K562 (cell line): ENCODE results near the gene RPTOR. TPM values are rescaled to one million over a fixed set of nuclear protein-coding genes. Genes with fewer than 3 reads are reported as not detected.

Source experiments
- MAFK ChIP-seq: IDR thresholded peaks from 2 replicates; pipeline ENCODE4 v1.6.1; 2011; ENCODE audit warnings: low read length, improper control_type of control experiment
- MCM2 ChIP-seq: fragments of 450-650 bp; IDR thresholded peaks from 2 replicates; pipeline ENCODE4 v1.6.1; 2017; ENCODE audit warnings: low read depth, mild to moderate bottlenecking
- PHF20 ChIP-seq: fragments of 450-650 bp; IDR thresholded peaks from 2 replicates; pipeline ENCODE4 v1.6.1; 2018; ENCODE audit not compliant: partially characterized antibody
- RBFOX2 ChIP-seq: fragments of 200-400 bp; formaldehyde crosslinking; IDR thresholded peaks from 2 replicates; pipeline ENCODE4 v1.6.1; 2017; ENCODE audit warnings: low read depth, mild to moderate bottlenecking, low read length, moderate library complexity
- SMARCC2 ChIP-seq: fragments of 450-650 bp; IDR thresholded peaks from 2 replicates; pipeline ENCODE4 v1.6.1; 2017; ENCODE audit warnings: antibody characterized with exemption, moderate library complexity, mild to moderate bottlenecking, low read depth
- SUPT5H ChIP-seq: fragments of 450-650 bp; IDR thresholded peaks from 2 replicates; pipeline ENCODE4 v1.6.1; 2016
- TEAD4 ChIP-seq, 2 experiments: sonication (generic) in 1 of 2; formaldehyde crosslinking in 1 of 2; IDR thresholded peaks; 2 replicates each; pipeline versions ENCODE4 v1.6.1 to v1.8.0; 2012 to 2022; ENCODE audit warnings: borderline replicate concordance in 1 of 2, inconsistent platforms in 1 of 2, low read length in 1 of 2, mild to moderate bottlenecking in 1 of 2, missing genetic modification reagents in 1 of 2
- THRAP3 ChIP-seq: fragments of 450-650 bp; IDR thresholded peaks from 2 replicates; pipeline ENCODE4 v1.6.1; 2016; ENCODE audit warnings: mild to moderate bottlenecking, inconsistent platforms, borderline replicate concordance
- YBX1 ChIP-seq: fragments of 450-650 bp; IDR thresholded peaks from 2 replicates; pipeline ENCODE4 v1.7.1; 2016; ENCODE audit warnings: mild to moderate bottlenecking
- ZBTB2 ChIP-seq: fragments of 450-650 bp; IDR thresholded peaks from 2 replicates; pipeline ENCODE4 v1.6.1; 2016; ENCODE audit warnings: antibody characterized with exemption
- ZFX ChIP-seq: sonication (generic); formaldehyde crosslinking; IDR thresholded peaks from 2 replicates; pipeline ENCODE4 v1.8.0; 2022; ENCODE audit warnings: mild to moderate bottlenecking, missing genetic modification reagents, moderate library complexity
- polyA plus RNA-seq, 8 experiments: library from polyadenylated mRNA; depleted of rRNA in 4 of 8; stranded (reverse) in 5 of 8; unstranded in 3 of 8; fragments of >200 nt; fragmentation: Nextera tagmentation in 2 of 8; fragmentation: Illumina TruSeq in 1 of 8; extraction: Ambion mirVana in 2 of 8; extraction: Trizol in 1 of 8; gene quantifications; 2 replicates each; pipeline versions ENCODE4 v1.2.1 to v1.2.3, GENCODE V29; 2011 to 2014; ENCODE audit warnings: inconsistent platforms in 1 of 8, missing spikeins in 1 of 8
- total RNA-seq, 7 experiments: library from RNA; depleted of rRNA in 6 of 7; stranded (reverse); fragments of >200 nt in 6 of 7; fragmentation: Illumina TruSeq in 2 of 7; extraction: Trizol in 2 of 7; gene quantifications; 2 replicates each; pipeline versions ENCODE4 v1.2.1 to v1.2.3, GENCODE V29; 2011 to 2021; ENCODE audit warnings: low replicate concordance in 1 of 7
- TF ChIP-seq, protein P1 (sequence below), 2 experiments: fragments of 150-350 bp in 1 of 2; IDR thresholded peaks; 2 replicates each; pipeline ENCODE4 v1.6.1; 2012 to 2016; ENCODE audit warnings: low read depth in 2 of 2, low read length in 2 of 2, mild to moderate bottlenecking in 1 of 2, moderate library complexity in 1 of 2
- TF ChIP-seq, protein P2 (sequence below): fragments of 450-650 bp; IDR thresholded peaks from 2 replicates; pipeline ENCODE4 v1.6.1; 2016
- TF ChIP-seq, protein P3 (sequence below): fragments of 450-650 bp; IDR thresholded peaks from 2 replicates; pipeline ENCODE4 v1.6.1; 2017; ENCODE audit warnings: antibody characterized with exemption, mild to moderate bottlenecking
- TF ChIP-seq, protein P4 (sequence below): sonication (generic); formaldehyde crosslinking; IDR thresholded peaks from 2 replicates; pipeline ENCODE4 v1.8.0; 2022; ENCODE audit warnings: mild to moderate bottlenecking, low read depth, missing genetic modification reagents

Gene RPTOR
- total and polyA plus RNA-seq, 9 of the 15 experiments (the other 6 are each of a cell fraction or from before 2014, with no cell fraction given): 0.24 to 54.1 (median 10.2) TPM

DNA sequence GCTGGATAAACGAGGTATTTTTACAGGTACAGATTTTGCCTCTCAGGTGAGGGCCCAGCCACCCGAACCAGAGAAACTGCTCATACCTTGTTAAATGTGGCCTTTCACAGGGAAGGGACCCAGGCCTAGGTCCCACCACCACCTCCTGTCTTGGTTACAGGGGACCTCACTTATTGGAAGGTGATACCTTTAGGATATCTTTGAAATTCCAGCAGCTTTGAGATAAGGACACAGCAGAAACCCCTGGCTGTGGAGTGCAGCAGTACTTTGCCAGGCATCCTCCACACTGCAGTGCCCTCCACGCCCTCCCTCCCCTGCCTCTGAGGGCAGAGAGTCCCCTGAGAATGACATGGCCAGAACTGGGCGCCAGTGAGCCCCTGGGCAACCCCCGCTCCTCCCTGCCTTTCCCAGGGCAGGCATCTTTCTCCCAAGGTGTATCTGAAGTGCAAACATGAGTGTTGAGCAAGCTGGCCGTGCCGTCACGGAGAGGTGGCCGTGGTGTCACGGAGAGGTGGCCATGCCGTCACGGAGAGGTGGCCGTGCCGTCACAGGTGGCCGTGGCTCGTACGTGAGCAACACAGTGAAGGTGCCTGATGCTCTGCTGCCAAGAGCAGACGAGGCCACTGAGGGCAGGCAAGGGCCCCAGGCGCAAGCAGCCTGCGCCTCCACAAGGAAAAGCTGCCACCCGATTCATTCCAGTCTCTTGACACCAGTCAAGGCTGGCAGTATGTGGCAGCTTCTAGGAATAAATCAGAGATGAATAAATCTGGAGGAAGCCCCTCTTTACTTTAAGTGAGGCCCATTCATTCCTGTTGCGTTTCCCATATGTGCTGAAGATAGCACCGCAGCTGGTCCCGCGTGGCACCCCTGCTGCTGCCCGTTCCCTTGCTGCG is 312.5 kb downstream of the RPTOR start (continued):
- TF ChIP-seq, protein P1, sequence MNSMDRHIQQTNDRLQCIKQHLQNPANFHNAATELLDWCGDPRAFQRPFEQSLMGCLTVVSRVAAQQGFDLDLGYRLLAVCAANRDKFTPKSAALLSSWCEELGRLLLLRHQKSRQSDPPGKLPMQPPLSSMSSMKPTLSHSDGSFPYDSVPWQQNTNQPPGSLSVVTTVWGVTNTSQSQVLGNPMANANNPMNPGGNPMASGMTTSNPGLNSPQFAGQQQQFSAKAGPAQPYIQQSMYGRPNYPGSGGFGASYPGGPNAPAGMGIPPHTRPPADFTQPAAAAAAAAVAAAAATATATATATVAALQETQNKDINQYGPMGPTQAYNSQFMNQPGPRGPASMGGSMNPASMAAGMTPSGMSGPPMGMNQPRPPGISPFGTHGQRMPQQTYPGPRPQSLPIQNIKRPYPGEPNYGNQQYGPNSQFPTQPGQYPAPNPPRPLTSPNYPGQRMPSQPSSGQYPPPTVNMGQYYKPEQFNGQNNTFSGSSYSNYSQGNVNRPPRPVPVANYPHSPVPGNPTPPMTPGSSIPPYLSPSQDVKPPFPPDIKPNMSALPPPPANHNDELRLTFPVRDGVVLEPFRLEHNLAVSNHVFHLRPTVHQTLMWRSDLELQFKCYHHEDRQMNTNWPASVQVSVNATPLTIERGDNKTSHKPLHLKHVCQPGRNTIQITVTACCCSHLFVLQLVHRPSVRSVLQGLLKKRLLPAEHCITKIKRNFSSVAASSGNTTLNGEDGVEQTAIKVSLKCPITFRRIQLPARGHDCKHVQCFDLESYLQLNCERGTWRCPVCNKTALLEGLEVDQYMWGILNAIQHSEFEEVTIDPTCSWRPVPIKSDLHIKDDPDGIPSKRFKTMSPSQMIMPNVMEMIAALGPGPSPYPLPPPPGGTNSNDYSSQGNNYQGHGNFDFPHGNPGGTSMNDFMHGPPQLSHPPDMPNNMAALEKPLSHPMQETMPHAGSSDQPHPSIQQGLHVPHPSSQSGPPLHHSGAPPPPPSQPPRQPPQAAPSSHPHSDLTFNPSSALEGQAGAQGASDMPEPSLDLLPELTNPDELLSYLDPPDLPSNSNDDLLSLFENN (IDR thresholded peaks at IDR 0.05; ENCODE audit: low read depth in 2 of 2, low read length in 2 of 2): no peak
- no peak for TF ChIP-seq MAFK
- no peak for TF ChIP-seq YBX1
- no peak for TF ChIP-seq ZBTB2
- TF ChIP-seq PHF20: no peak
- TF ChIP-seq, protein P2, sequence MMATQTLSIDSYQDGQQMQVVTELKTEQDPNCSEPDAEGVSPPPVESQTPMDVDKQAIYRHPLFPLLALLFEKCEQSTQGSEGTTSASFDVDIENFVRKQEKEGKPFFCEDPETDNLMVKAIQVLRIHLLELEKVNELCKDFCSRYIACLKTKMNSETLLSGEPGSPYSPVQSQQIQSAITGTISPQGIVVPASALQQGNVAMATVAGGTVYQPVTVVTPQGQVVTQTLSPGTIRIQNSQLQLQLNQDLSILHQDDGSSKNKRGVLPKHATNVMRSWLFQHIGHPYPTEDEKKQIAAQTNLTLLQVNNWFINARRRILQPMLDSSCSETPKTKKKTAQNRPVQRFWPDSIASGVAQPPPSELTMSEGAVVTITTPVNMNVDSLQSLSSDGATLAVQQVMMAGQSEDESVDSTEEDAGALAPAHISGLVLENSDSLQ: no peak
- TF ChIP-seq THRAP3: no peak
- TF ChIP-seq TEAD4 (IDR thresholded peaks at IDR 0.05; ENCODE audit: low read length): no peak
- no peak for TF ChIP-seq TEAD4 (CRISPR knock-in tag; IDR thresholded peaks at IDR 0.05; ENCODE audit: borderline replicate concordance)
- TF ChIP-seq RBFOX2: peak; percentile 51
- TF ChIP-seq SUPT5H: no peak
- TF ChIP-seq, protein P3, sequence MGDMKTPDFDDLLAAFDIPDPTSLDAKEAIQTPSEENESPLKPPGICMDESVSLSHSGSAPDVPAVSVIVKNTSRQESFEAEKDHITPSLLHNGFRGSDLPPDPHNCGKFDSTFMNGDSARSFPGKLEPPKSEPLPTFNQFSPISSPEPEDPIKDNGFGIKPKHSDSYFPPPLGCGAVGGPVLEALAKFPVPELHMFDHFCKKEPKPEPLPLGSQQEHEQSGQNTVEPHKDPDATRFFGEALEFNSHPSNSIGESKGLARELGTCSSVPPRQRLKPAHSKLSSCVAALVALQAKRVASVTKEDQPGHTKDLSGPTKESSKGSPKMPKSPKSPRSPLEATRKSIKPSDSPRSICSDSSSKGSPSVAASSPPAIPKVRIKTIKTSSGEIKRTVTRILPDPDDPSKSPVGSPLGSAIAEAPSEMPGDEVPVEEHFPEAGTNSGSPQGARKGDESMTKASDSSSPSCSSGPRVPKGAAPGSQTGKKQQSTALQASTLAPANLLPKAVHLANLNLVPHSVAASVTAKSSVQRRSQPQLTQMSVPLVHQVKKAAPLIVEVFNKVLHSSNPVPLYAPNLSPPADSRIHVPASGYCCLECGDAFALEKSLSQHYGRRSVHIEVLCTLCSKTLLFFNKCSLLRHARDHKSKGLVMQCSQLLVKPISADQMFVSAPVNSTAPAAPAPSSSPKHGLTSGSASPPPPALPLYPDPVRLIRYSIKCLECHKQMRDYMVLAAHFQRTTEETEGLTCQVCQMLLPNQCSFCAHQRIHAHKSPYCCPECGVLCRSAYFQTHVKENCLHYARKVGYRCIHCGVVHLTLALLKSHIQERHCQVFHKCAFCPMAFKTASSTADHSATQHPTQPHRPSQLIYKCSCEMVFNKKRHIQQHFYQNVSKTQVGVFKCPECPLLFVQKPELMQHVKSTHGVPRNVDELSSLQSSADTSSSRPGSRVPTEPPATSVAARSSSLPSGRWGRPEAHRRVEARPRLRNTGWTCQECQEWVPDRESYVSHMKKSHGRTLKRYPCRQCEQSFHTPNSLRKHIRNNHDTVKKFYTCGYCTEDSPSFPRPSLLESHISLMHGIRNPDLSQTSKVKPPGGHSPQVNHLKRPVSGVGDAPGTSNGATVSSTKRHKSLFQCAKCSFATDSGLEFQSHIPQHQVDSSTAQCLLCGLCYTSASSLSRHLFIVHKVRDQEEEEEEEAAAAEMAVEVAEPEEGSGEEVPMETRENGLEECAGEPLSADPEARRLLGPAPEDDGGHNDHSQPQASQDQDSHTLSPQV: no peak; the same call in 1 of the 2 replicates
- TF ChIP-seq, protein P4, sequence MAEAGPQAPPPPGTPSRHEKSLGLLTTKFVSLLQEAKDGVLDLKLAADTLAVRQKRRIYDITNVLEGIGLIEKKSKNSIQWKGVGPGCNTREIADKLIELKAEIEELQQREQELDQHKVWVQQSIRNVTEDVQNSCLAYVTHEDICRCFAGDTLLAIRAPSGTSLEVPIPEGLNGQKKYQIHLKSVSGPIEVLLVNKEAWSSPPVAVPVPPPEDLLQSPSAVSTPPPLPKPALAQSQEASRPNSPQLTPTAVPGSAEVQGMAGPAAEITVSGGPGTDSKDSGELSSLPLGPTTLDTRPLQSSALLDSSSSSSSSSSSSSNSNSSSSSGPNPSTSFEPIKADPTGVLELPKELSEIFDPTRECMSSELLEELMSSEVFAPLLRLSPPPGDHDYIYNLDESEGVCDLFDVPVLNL: 0 out of 2 replicates have a peak, but pooled peaks have one; percentile 29
- no peak for TF ChIP-seq MCM2
- 0 out of 2 replicates have a peak, but pooled peaks have one; percentile 16 for TF ChIP-seq SMARCC2
- TF ChIP-seq ZFX (CRISPR knock-in tag): peak; percentile 50; the same call in 1 of the 2 replicates
